Gastrocnemius medialis (tissue), 4 donors: ENCODE results near the gene ABHD12B.
"Not testable (repeated sequence)": the region's sequence is repeated elsewhere in the genome, so short reads cannot be mapped to it uniquely, and the experiment has no call there.

Source experiments
- CTCF ChIP-seq, 5 experiments: fragments of 450-650 bp in 3 of 5; fragments of 200-600 bp in 2 of 5; sonication (generic) in 2 of 5; IDR thresholded peaks in 4 of 5; conservative IDR thresholded peaks in 1 of 5; 1 replicate in 4 of 5; 2 replicates in 1 of 5; pipeline ENCODE4 v1.5.1; 2016 to 2019; ENCODE audit warnings: antibody characterized with exemption in 5 of 5, mild to moderate bottlenecking in 3 of 5, moderate library complexity in 3 of 5
- POLR2A ChIP-seq, 2 donors: fragments of 450-650 bp; IDR thresholded peaks; one replicate each; pipeline ENCODE4 v1.6.1; 2017; ENCODE audit warnings: antibody characterized with exemption in 2 of 2, mild to moderate bottlenecking in 2 of 2, moderate library complexity in 2 of 2

- not testable (repeated sequence) for TF ChIP-seq CTCF (IDR thresholded peaks at IDR 0.05 in 4 of 5, conservative IDR thresholded peaks at IDR 0.05 in 1 of 5); POLR2A (IDR thresholded peaks at IDR 0.05)
These were observed 24.6 kb downstream of the ABHD12B start for GRCh38 chr14:50896421-50896820.
